GF-D8 (cell line): ENCODE measurements around the gene ZSWIM4.
A peak's percentile ranks its signal among the peaks of the same experiment; 100 is the strongest.

Source experiments
- DNase-seq: peaks from one replicate; lab custom pipeline; 2025; lab: John Stamatoyannopoulos, UW

The ZSWIM4 gene

DNA sequence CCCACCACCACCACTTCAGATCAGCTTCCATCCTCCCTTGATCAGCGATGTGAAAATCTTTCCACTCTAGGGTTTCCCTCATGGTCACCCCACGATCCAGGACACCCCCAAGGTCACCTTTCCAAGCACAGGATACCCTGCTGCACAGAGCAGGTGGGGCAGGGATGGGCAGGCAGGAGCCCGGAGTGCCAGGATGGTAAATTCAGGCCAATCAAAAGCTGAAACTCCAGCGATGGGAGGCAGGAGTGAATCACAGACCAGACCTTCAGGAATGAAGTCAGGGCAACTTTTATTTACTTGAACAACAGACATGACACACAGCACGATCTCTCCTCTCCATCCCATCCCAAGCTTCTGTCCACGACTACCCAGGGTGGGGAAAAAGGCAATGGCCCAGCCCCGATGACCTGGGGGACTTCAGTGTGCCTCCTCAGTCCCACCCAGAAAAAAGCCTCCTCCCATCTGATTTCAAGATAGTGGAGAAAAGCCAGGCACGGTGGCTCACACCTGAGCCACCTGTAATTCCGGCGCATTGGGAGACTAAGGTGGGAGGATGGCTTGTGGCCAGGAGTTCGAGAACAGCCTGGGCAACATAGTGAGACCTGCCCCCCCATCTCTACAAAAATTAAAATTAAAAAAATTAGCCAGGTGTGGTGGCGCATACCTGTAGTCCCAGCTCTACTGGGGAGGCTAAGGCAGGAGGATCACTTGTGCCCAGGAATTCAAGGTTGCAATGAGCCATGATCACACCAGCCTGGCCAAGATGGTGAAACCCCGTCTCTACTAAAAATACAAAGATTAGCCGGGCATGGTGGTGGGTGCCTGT is 39.2 kb downstream of the ZSWIM4 start:
- DNase-seq: no peak

DNA sequence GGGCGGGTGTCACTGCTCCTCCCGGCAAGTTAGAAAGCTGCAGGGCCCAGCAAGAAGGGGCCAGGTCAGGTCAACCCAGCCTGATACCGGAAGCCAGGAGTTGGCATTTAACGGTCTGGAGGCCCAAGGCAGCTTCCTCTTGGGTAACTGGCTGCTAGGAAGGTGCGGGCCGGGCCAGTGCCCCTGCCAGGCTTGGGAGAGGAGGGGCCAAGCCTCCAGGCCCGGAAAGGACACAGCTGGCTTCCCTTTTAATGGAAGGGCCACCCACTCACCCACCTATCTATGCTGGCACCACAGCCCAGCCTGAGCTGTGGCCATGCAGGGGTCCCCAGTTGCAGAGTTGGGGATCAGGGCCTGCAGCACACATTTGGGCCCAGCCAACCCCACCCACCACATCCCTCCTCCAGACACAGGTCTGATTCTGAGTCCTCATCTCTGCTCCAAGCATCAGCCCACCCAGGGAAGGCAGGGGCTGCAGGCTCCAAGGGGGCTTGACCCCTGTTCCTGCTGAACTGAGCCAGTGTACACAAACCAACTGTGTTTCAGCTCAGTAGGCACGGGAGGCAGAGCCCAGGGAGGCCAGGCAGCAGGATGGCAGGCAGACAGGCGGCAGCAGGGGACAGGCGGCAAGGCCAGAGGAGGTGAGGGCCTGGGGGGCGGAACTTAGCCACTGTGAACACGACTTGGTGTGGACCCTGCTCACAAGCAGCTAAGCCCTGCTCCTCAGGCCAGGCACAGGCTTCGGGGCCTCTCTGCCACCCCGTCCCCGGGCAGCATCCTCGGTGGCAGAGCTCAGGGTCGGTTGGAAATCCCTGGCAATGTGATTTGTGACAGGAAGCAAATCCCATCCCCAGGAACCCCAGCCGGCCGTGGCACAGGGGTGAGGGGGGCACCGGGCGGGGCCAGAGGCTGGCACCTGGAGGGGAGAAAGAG is 40.8 kb downstream of the ZSWIM4 start:
- DNase-seq: peak; percentile 98

DNA sequence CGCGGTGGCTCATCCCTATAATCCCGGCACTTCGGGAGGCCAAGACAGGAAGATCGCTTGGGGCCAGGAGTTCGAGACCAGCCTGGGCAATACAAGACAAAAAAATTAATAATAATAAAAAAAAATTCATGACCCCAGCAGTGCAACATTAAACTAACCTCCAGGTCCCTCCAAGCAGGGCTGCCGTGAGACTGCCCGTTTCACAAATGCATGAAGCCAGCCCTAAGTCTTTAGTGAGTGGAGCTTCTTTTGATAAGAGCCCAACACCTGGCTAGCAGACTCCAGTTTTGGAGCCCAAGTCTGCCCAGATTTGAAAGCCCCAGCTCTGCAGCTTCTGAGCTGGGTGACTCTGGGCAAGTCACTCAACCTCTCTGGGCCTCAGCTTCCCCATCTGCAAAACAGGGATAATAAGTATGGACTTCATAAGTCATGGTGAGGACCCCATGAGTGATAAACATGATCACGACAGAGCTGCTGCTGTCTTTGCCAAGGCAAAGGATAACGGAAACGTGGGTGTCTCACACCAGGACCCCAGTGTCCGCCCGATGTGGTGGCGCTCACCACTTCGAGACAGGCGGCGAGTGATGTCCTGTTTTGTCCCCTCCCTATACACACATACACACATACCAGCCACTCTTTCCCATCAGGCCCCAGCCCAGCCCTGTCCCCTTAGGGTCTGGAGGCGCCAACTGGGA is 43.3 kb downstream of the ZSWIM4 start:
- no peak for DNase-seq

DNA sequence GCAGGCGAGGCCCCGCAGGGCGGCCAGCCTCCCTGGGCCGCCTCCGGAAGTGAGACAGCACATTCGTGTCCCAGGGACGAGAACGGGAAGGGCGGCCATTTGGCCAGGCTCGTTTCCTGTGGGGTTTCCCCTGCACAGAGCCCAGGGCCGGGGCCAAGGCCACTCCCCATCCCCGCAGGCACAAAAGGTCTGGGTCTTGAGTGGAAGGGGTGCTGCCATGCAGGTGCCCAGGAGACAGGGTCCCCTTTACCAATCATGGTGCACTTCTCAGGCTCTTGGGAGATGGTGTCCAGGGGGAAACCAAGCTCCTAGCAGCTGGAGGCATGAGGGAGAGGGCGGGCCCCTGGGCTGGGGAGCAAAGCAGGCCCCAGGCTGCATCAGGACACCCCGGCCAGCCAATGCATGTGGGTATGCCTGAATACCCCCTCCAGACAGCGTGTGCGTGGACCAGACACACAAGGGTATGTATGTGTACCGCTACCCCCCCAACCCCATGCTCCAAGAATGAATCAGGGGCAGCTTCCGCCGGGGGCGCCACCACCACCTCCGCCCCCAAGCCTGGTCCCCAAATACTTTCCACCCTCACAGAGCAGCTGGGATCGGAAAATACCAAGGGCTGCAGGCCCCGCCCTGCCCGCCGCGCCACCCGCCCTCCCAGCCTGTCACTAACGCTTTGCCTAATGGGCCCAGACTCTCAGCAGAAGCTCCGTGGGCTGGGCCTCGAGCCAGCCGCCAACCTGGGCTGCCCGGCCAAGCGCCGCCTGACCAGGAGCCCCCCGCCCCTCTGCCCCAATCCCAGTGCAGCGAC is 44.1 kb downstream of the ZSWIM4 start:
- peak; percentile 81 for DNase-seq

DNA sequence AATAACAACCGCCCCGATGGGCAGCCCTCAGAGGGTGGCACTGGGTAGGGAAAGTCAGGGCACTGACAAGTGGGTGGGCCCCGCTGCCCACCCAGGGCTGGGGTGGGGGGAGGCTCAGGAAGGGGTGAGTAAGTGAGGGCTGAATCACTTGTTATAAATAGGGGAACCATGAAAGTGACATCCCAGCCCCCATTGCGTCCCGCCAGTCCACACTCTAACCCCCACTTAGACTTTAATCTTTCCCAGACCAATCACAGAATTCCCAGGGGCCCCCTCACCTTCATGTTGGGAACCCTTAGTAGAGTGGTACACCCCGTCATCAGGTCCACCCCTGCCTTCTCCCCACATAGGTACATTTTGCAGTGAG is 44.7 kb downstream of the ZSWIM4 start:
- DNase-seq: peak; percentile 46

DNA sequence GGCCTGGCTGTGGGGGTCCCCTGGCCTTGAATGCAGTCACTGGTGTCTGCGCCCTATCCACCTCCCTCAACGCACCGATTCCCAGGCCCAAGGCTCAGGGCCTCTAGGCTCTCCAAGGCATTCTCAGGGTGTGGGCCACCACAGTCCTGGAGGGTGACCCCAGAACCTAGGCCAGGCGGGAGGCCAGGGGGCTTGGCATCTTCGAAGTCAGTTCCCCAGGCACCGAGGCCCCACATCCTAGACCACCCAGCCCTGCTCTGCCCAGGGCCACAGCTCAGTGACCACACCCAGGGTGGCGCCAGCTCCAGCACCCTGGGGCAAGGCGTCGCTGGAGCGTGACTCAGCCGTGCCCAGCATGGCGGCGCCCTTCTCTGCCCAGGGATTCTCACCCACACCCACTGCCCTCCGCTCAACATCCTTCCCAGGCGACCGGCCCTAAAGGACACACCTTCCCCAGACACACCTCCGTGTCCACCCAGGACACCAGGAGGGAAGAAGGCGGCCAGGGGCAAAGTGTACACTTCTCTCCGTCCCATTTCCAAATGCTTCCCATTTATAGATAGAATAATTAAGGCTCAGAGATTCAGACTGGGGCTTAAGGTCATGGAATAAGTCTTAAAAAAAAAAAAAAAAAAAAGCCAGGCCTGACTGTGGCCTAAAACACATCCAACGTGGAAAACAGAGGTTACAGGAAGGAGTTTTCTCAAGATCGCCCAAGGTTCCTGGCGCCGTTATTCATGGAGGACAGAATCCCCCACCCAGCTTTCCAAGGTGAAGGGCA is 45.3 kb downstream of the ZSWIM4 start:
- peak; percentile 25 for DNase-seq

DNA sequence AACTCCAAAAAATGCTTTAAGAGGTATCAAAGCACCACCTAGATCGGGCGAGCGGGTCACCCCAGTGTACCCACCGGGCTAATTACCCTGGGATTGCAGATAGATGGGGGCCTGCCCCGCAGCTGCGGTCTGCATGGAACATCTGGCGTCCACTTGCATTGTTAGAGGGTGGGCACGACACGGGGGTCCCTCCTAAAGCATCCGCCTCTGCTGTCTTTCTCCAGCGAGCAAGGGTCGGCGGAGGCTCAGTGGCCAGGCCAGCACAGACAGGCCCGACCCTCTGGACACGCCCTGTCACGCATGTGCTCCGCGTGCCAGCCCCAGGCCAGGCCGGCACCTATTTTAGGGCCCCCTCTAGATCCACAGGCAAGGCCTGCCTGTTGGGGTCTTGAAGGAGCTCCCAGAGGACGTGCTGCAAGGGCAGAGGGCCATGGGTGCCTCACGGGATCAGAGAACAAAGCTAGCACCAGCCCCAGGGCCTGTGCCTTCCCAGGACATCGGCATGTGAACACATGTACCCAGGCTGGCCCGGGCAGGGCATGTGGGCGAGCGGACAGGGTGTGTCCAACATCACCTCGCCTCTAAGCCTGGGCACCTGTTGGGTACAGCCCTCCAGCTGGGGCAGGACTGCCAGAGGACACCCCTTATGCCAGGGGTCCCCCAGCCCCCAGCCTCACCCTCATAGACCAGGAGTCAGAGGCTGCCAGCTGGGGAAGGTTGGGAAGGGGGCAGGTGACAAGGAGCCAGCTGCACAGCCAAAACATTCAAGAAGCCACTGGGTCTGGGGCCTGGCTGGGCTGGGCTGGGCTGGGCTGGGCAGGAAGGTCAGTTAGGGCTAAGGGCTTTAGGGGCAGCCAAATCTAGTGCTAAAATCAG is 46.1 kb downstream of the ZSWIM4 start:
- no peak for DNase-seq

DNA sequence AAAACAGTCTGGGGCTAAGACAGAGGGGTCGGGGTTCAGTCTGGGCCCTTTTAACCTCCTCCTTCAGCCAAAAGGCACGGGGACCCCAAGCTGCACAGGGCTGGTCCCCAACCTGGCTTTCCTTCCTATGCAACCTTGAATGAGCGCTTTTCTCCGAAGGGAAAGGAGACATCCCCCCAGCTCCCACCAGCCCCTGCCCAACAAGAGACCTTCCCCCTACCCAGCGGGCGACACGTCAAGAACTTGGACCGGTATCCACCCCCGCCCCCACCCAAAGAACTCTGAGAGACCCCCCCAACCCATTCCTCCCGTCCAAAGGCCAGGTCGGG is 46.7 kb downstream of the ZSWIM4 start:
- DNase-seq: no peak

DNA sequence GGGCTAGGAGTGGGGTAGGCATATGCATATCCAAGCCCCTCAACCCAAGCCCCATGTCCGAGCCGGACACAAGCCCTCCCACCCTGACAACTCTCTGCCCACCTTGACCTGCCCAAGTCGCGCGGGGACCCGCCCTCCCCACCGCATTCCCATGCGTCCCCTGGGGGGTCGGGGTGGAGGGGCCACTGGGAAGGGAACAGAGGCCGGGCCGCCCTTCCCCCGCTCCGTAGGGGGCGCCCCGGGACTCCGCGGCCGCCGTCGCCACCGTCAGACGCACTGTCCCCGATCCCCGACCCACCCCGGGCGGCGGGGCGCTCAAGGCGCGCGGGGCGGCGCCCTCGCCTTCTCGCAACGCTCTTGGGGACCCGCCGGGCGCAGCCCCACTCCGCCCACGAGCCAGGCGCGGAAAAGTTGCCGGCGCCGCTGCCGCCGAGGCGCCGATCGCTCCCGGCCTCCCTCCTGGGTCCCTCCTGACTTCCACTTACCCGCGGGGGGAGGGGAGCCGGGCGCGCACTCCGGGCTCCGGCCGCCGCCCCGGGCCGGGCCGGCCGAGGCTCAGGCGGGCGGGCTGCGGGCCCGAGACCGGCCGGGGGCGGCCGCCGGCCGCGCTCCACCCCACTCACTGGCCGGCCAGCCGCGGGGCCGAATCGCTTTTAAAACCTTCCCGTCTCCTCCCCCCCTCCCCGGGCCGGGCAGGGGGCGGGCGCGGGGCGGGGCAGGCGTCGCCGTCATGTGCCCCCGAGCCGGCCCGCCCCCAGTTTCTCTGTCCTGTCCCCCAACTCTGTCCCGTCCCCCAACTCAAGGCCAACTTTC is 47.3 kb downstream of the ZSWIM4 start:
- no peak for DNase-seq

DNA sequence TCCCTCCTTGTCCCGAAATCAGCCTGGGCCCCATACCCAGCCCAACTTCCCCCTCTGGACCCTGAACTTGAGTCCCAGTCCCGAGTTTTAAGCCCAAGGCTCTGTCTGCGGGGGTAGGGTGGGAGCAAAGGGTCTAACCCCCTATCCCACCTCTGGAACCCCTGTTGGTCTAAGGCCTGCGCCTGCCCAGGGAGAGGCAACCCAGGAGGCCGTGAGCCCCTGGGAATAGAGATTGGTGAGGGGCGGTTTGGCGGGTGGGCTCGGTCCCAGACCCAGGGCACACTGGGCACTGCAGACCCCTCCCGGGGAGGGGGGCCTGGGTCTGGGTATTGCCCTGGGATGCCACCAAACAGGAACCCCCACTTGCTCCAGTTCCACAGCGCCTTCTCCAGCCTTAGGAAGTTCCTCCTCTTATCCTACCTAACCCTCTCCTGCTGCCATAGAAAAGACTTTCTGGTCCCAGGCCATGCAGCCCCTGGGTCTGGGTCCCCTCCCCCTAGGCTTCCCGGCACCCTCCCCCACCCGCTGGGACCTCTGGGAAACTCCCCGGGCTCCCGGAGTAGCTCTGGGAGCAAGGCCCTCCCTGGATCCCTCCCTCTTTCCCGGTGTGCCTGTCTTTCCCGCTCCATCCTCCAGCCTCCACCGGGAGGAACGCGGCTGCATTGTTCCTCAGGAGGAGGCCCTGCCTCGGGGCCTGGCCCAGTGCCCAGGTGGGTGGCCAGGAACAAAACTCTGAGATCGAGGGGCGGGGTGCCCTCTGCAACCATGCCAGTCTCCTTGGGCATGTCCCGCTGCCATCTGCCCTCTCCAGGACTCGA is 48.1 kb downstream of the ZSWIM4 start:
- no peak for DNase-seq

DNA sequence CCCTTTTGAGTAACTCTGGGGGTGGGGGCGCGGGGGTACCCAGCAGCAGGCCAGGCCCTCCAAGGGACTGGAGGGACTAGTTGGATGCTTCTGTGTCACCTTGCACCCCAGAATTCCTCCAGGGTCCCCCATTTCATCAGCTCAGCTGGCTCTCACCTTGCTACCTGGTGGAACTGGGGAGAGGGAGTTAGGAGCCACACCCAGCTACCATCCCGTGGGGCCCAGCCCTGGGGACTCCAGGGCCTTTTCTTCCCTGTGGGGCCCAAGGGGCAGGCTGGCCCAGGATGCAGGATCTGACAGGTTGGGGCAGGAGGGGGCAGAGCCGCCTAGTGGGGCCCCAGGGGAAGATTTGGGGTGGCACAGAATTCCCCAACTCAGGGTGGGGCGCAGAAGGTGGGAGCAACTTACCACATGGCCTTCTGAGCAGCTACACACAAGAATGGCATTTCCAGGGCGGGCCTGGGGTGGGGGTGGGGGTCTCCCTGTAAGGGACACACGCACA is 48.9 kb downstream of the ZSWIM4 start:
- DNase-seq: no peak

DNA sequence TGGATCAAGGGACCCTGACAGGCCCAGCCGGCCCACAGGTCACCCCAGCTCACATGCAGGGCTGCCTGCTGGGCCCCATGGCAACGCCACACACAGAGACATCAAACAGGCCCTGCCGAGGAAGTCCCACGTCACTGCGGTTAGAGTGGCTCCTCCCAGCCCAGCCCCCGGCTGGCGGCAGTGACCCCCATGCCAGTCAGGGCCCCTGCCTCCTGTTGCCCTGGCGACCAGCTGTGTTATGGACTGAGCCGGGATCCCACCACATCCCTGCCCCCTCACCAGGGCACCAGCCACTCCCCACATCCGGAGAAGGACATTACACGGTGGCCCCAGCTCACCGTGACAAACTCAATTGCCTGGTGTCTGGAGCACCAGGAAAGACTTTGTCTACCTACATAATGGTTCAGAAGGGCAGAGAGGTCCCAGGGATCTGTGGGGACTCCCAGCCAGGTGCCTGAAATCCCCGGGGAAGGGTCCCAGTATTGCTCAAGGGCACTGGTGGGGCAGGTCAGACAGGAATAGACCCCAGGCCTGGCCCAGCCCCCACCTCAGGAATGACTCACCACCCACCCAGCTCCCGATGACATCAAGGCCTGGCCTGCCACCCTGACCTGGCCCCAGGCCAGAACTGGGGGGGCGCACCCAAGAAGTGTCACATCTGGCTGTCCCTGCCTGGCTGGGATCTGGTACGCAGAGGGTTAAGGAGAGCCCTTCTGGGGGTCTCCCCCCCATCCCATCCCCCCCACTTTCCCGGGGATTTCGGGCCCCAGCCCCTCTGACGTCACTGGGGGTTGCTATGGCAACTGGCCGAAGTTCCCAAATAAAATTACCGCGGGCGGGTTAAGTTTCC is 51.5 kb downstream of the ZSWIM4 start:
- DNase-seq: peak; percentile 91

DNA sequence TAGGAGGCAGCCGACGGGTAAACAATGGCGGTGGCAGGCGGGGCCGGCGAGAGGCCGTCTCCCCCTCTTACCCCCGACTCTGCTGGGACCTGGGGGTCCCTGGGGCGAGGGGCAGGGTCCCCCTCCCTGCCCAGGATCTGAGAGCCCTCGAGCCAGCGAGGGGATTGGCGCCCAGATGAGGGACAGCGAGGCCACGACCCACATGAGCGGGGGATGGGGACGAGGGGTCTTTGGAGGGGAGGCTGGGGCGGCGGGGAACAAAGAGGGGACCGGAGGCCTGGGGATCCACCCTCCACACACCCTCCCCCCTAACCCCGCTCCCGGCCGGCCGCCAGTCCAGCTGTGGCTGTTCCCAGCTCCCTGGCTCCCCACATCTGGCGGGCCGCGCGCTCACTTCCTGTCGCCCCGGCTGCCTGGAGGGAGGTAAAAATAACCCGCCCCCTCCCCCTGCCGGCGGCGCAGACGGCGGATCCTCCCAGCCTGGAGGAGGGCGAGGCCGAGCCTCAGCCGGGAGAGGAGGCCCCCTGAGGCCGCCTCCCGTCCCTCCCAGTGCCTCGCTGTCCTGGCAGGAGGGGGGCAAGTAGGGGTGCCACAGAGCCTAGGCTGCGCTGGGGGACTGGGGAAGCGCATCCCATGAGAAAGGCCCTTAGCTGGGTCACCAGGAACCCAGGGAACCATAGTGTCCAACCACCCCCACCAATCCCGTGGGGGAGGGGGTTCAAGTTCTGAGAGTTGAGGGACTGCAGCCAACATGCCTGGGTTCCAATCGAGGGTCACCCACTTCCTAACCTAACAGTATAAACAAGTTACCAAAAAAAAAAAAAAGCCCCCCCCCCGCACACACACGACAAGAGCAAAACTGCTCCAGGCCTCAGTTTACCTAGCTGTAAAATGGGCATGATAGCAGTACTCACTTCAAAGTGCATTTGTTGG is 52.4 kb downstream of the ZSWIM4 start:
- peak; percentile 67 for DNase-seq

DNA sequence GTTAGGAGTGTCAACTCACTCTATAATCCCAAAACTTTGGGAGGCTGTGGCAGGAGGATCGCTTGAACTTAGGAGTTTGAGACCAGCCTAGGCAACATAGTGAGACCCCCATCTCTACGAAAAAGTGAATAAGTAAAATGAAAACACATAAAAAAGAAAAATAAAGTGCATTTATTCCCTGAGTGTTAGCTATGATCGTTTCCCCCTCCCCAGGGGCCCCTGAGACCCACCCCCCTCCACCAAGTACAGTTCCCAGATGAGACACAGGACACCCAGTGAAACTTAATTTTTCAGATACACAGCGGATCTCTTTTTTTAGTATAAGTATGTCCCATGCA is 53.1 kb downstream of the ZSWIM4 start:
- DNase-seq: no peak

DNA sequence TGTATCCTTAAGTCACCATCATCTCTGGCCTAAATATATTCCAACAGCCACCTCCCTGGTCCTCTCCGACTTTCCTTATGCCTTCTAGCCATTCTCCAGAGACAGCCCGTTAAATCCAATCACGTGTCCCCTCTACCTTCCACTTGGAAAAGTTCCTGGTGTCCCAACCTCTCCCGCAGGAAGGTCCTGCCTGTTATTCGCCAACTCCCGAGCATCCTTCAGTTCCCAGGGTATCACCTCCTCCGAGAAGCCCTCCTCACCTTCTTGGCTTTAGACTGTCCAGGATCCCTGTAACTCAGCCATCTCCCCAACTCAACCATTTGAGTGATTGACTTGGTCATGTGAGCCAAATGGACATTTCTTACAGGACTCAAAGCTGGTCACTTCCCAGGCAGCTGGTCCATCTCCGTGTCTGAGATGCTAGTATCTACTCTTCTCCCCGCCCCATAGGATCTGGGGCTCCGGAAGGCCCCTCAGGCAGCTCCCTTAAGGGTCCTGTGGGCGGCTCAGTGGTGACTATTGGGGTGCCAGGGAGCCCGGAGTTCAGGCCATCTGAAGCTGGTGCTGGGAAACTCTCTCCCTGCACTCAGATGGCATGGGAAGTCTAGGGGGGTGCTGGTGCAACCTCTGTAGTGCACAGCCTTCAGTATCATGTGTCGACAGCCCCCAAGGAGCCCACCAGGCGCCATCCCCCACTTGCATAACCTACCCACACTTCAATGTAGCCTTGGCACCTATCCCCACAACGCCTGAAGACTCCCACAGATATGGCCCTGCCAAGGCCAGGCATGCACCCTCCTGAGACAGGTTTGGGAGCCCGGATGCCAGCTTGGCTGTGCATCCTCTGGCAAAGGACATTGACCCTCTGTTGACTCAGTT is 53.8 kb downstream of the ZSWIM4 start:
- no peak for DNase-seq
